NCI-H69 (cell line): ENCODE measurements around the gene CORO2A.

Source experiments
- DNase-seq: peaks from one replicate; lab custom pipeline; 2025; lab: John Stamatoyannopoulos, UW

The CORO2A gene

GRCh38 chr9:98219794-98220370, 27.4 kb upstream of the CORO2A start:
- peak; percentile 38 for DNase-seq

GRCh38 chr9:98219364-98219716, 26.9 kb upstream of the CORO2A start:
- peak; percentile 80 for DNase-seq

- DNase-seq: peak; percentile 64
Measured at GRCh38 chr9:98218562-98219363, 26.3 kb upstream of the CORO2A start.

- no peak for DNase-seq
Measured at GRCh38 chr9:98217255-98217654, 24.8 kb upstream of the CORO2A start.

GRCh38 chr9:98216391-98216790, 24.0 kb upstream of the CORO2A start:
- no peak for DNase-seq

- peak; percentile 70 for DNase-seq
Measured at GRCh38 chr9:98215821-98216220, 23.4 kb upstream of the CORO2A start.

- no peak for DNase-seq
Measured at GRCh38 chr9:98215271-98215670, 22.8 kb upstream of the CORO2A start.

- no peak for DNase-seq
Measured at GRCh38 chr9:98214811-98215210, 22.4 kb upstream of the CORO2A start.

GRCh38 chr9:98211260-98211659, 18.8 kb upstream of the CORO2A start:
- no peak for DNase-seq

GRCh38 chr9:98210435-98210834, 18.0 kb upstream of the CORO2A start:
- DNase-seq: no peak

GRCh38 chr9:98209530-98209929, 17.1 kb upstream of the CORO2A start:
- DNase-seq: no peak

- no peak for DNase-seq
Measured at GRCh38 chr9:98208635-98209034, 16.2 kb upstream of the CORO2A start.

- peak; percentile 24 for DNase-seq
Measured at GRCh38 chr9:98207606-98208005, 15.2 kb upstream of the CORO2A start.

- no peak for DNase-seq
Measured at GRCh38 chr9:98206754-98207153, 14.3 kb upstream of the CORO2A start.

GRCh38 chr9:98204692-98205091, 12.3 kb upstream of the CORO2A start:
- DNase-seq: no peak

- DNase-seq: no peak
Measured at GRCh38 chr9:98203153-98203552, 10.7 kb upstream of the CORO2A start.

- DNase-seq: no peak
Measured at GRCh38 chr9:98202252-98202651, 9.8 kb upstream of the CORO2A start.

GRCh38 chr9:98201749-98202148, 9.3 kb upstream of the CORO2A start:
- DNase-seq: no peak

- DNase-seq: no peak
Measured at GRCh38 chr9:98201102-98201501, 8.7 kb upstream of the CORO2A start.

GRCh38 chr9:98199388-98200033, 7.1 kb upstream of the CORO2A start:
- no peak for DNase-seq

- peak; percentile 66 for DNase-seq
Measured at GRCh38 chr9:98195671-98196070, 3.2 kb upstream of the CORO2A start.

GRCh38 chr9:98193336-98193944, 1.0 kb upstream of the CORO2A start:
- no peak for DNase-seq
